HEK293 (cell line): ENCODE results near the gene CENPT.

Experiments used
- CTCF ChIA-PET: fragments of 350-600 bp; formaldehyde crosslinking; extraction: SDS; loops from one replicate; lab custom pipeline; 2021; ENCODE audit warnings: antibody characterized with exemption; lab: Yijun Ruan, JAX
- POLR2A ChIA-PET: fragments of 300-600 bp; formaldehyde crosslinking; extraction: SDS; loops from one replicate; lab custom pipeline; 2020; ENCODE audit warnings: antibody characterized with exemption, inconsistent platforms; lab: Yijun Ruan, JAX
- H3K27ac ChIP-seq: fragments of 200-500 bp; sonication (Bioruptor generic); 2 replicates; pipeline ENCODE4 v1.5.1; 2014; ENCODE audit warnings: low read depth, low read length, control low read depth, inconsistent platforms; ENCODE audit errors: extremely low read depth
- H3K36me3 ChIP-seq, 2 experiments: fragments of 200-500 bp in 1 of 2; sonication (Bioruptor generic) in 1 of 2; 1 replicate in 1 of 2; 2 replicates in 1 of 2; pipeline ENCODE4 v1.5.1; 2014 to 2017; ENCODE audit warnings: inconsistent platforms in 2 of 2, low read length in 2 of 2; ENCODE audit not compliant: control insufficient read depth in 2 of 2, insufficient read depth in 1 of 2
- H3K4me1 ChIP-seq: fragments of 200-500 bp; sonication (Bioruptor generic); 2 replicates; pipeline ENCODE4 v1.5.1; 2014; ENCODE audit warnings: mild to moderate bottlenecking, low read length, inconsistent platforms; ENCODE audit not compliant: control insufficient read depth, insufficient read depth
- H3K4me3 ChIP-seq: 2 replicates; pipeline ENCODE4 v1.5.1; 2011; ENCODE audit warnings: low read depth, mild to moderate bottlenecking, control low read depth, low read length, moderate library complexity
- H3K9me3 ChIP-seq: fragments of 200-500 bp; sonication (Bioruptor generic); 2 replicates; pipeline ENCODE4 v1.5.1; 2014; ENCODE audit warnings: low read depth, low read length, inconsistent platforms; ENCODE audit not compliant: control insufficient read depth, insufficient read depth
- BCL11B ChIP-seq: fragments of 450-650 bp; formaldehyde crosslinking; IDR thresholded peaks from 2 replicates; pipeline ENCODE4 v1.5.1; 2016; ENCODE audit warnings: low read depth, missing biosample characterization, missing genetic modification characterization
- BCL6B ChIP-seq: fragments of 450-650 bp; formaldehyde crosslinking; IDR thresholded peaks from 2 replicates; pipeline ENCODE4 v1.5.1; 2017; ENCODE audit warnings: missing biosample characterization, missing genetic modification characterization
- CTCF ChIP-seq: fragments of 450-650 bp; formaldehyde crosslinking; IDR thresholded peaks from 2 replicates; pipeline ENCODE4 v1.5.1; 2016; ENCODE audit warnings: missing biosample characterization, missing genetic modification characterization
- HOXC10 ChIP-seq: sonication (generic); formaldehyde crosslinking; IDR thresholded peaks from 2 replicates; pipeline ENCODE4 v1.8.1; 2023; ENCODE audit warnings: mild to moderate bottlenecking, missing genetic modification reagents
- REPIN1 ChIP-seq: fragments of 450-650 bp; formaldehyde crosslinking; IDR thresholded peaks from 2 replicates; pipeline ENCODE4 v1.5.1; 2017; ENCODE audit warnings: missing biosample characterization, missing genetic modification characterization, low read depth
- SP3 ChIP-seq: fragments of 450-650 bp; formaldehyde crosslinking; IDR thresholded peaks from 2 replicates; pipeline ENCODE4 v1.5.1; 2016; ENCODE audit warnings: missing biosample characterization, missing genetic modification characterization
- SP7 ChIP-seq: fragments of 450-650 bp; formaldehyde crosslinking; IDR thresholded peaks from 2 replicates; pipeline ENCODE4 v1.5.1; 2016; ENCODE audit warnings: missing biosample characterization, missing genetic modification characterization
- YY1 ChIP-seq: fragments of 450-650 bp; formaldehyde crosslinking; IDR thresholded peaks from 2 replicates; pipeline ENCODE4 v1.5.1; 2018; ENCODE audit warnings: missing biosample characterization, missing genetic modification characterization
- ZBTB20 ChIP-seq: fragments of 450-650 bp; formaldehyde crosslinking; IDR thresholded peaks from 2 replicates; pipeline ENCODE4 v1.5.1; 2016; ENCODE audit warnings: missing biosample characterization, missing genetic modification characterization
- ZFP37 ChIP-seq: fragments of 450-650 bp; formaldehyde crosslinking; IDR thresholded peaks from 2 replicates; pipeline ENCODE4 v1.5.1; 2016; ENCODE audit warnings: missing biosample characterization, missing genetic modification characterization
- ZIC2 ChIP-seq: fragments of 450-650 bp; formaldehyde crosslinking; IDR thresholded peaks from 2 replicates; pipeline ENCODE4 v1.5.1; 2016; ENCODE audit warnings: missing biosample characterization, missing genetic modification characterization
- ZNF133 ChIP-seq: fragments of 450-650 bp; formaldehyde crosslinking; IDR thresholded peaks from 2 replicates; pipeline ENCODE4 v1.5.1; 2016; ENCODE audit warnings: missing biosample characterization, missing genetic modification characterization
- ZNF138 ChIP-seq: fragments of 450-650 bp; formaldehyde crosslinking; IDR thresholded peaks from 2 replicates; pipeline ENCODE4 v1.5.1; 2016; ENCODE audit warnings: missing biosample characterization, missing genetic modification characterization, borderline replicate concordance
- ZNF169 ChIP-seq: fragments of 450-650 bp; formaldehyde crosslinking; IDR thresholded peaks from 2 replicates; pipeline ENCODE4 v1.5.1; 2016; ENCODE audit warnings: missing biosample characterization, missing genetic modification characterization
- ZNF184 ChIP-seq: fragments of 450-650 bp; IDR thresholded peaks from 2 replicates; pipeline ENCODE4 v1.5.1; 2018; ENCODE audit warnings: missing biosample characterization, mild to moderate bottlenecking, missing genetic modification characterization
- ZNF19 ChIP-seq: fragments of 450-650 bp; formaldehyde crosslinking; IDR thresholded peaks from 2 replicates; pipeline ENCODE4; 2016; ENCODE audit warnings: missing biosample characterization, missing genetic modification characterization, low read depth
- ZNF2 ChIP-seq: fragments of 450-650 bp; formaldehyde crosslinking; IDR thresholded peaks from 2 replicates; pipeline ENCODE4 v1.5.1; 2016; ENCODE audit warnings: missing biosample characterization, missing genetic modification characterization
- ZNF362 ChIP-seq: fragments of 450-650 bp; formaldehyde crosslinking; IDR thresholded peaks from 2 replicates; pipeline ENCODE4 v1.5.1; 2016; ENCODE audit warnings: missing biosample characterization, missing genetic modification characterization
- ZNF37A ChIP-seq: fragments of 450-650 bp; IDR thresholded peaks from 2 replicates; pipeline ENCODE4 v1.5.1; 2018; ENCODE audit warnings: missing biosample characterization, missing genetic modification characterization
- ZNF518A ChIP-seq: fragments of 450-650 bp; formaldehyde crosslinking; conservative IDR thresholded peaks from 2 replicates; pipeline ENCODE4 v1.5.1; 2016; ENCODE audit warnings: low read depth, missing biosample characterization, missing genetic modification characterization
- ZNF596 ChIP-seq: fragments of 450-650 bp; IDR thresholded peaks from 2 replicates; pipeline ENCODE4 v1.5.0; 2018; ENCODE audit warnings: missing biosample characterization, mild to moderate bottlenecking, missing genetic modification characterization, moderate library complexity
- ZNF610 ChIP-seq: fragments of 450-650 bp; formaldehyde crosslinking; IDR thresholded peaks from 2 replicates; pipeline ENCODE4 v1.5.1; 2016; ENCODE audit warnings: missing biosample characterization, missing genetic modification characterization, borderline replicate concordance
- ZNF624 ChIP-seq: fragments of 450-650 bp; formaldehyde crosslinking; IDR thresholded peaks from 2 replicates; pipeline ENCODE4 v1.5.1; 2017; ENCODE audit warnings: missing biosample characterization, missing genetic modification characterization
- ZNF747 ChIP-seq: fragments of 450-650 bp; formaldehyde crosslinking; IDR thresholded peaks from 2 replicates; pipeline ENCODE4 v1.5.1; 2016; ENCODE audit warnings: missing biosample characterization, missing genetic modification characterization
- ZNF843 ChIP-seq: fragments of 450-650 bp; formaldehyde crosslinking; IDR thresholded peaks from 2 replicates; pipeline ENCODE4 v1.5.1; 2016; ENCODE audit warnings: missing biosample characterization, missing genetic modification characterization
- TF ChIP-seq, protein P1 (sequence below): IDR thresholded peaks from 2 replicates; pipeline ENCODE4 v1.6.1; 2011; ENCODE audit warnings: mild to moderate bottlenecking, low read depth, low read length, borderline replicate concordance

CENPT gene

DNA sequence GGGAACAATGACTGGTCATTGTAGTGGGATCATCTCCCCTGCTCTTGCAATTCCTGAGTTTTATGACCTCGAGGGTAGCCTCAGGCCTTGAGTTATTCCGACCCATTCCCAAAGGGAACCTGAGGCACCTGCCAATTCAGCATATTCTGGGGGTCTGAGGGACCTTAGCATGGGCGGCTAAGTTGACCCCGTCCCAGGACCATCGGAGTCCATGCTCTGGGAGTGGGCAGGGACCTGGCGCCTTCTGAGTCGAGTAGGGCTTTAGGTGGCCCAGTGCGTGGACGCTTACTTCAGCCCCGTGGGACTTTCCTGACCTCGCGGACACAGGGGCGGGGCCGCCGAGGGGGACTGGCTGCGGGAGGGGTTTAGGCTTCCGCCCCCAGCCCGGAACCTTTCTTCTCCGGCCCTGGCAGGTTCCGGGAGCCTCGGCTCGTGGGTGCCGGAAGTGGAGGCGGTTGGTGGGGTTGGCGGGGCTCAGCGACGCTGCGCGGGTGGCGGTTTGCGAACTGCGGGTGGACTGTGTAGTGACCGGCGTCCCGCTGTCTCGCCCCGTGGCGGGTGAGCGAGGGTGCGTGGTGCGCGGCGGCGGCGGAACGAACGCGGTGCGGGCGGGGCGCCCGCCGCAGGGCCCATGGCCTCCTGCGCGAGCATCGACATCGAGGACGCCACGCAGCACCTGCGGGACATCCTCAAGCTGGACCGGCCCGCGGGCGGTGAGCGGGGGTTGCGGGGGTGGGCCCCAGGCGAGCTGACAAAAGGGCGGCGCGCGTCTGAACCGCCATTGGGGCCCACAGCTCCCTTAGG lies 25.3 kb upstream of the CENPT start, which contains the start of gene EDC4:
TSS of gene EDC4 (plus strand) at position 422 of the 804 bp plus-strand sequence. CDS start at position 632, 210 bp downstream.
- POLR2A ChIA-PET: interaction anchor here (0.6 to 1.7 kb wide), 12 partner anchors 11 to 311 kb away, joined by 3 to 8 read pairs (median 4); partner anchors contain the start of genes CTCF, GFOD2, NRN1L and NUTF2
- no peaks in the 10 kb centered on the region for H3K9me3 ChIP-seq
- peaks cover 6 to 78% of the 10 kb centered on the region in 2 experiments for H3K36me3 ChIP-seq
- CTCF ChIA-PET: interaction anchor here (0.6 to 1.9 kb wide), 7 partner anchors 11 to 63 kb away, joined by 3 to 13 read pairs (median 4); partner anchors contain the start of gene NRN1L
- peak within 1 kb of the TSS; percentile 63; the same call in 1 of the 2 replicates for H3K27ac ChIP-seq
- H3K4me3 ChIP-seq: peak within 1 kb of the TSS; percentile 79
- no peaks in the 10 kb centered on the region for H3K4me1 ChIP-seq
- TF ChIP-seq REPIN1 (tag by site-specific recombination) (0 out of 2 replicates have a peak, but pooled peaks have one; percentile 75), ZNF138 (tag by site-specific recombination) (no peak), BCL11B (tag by site-specific recombination) (peak; percentile 59; the same call in 1 of the 2 replicates), ZFP37 (tag by site-specific recombination) (0 out of 2 replicates have a peak, but pooled peaks have one; percentile 81), ZIC2 (tag by site-specific recombination) (peak; percentile 74), ZNF184 (tag by site-specific recombination) (peak; percentile 62; the same call in 1 of the 2 replicates), ZNF843 (tag by site-specific recombination) (peak; percentile 80), ZNF747 (tag by site-specific recombination) (no peak), HOXC10 (0 out of 2 replicates have a peak, but pooled peaks have one; percentile 74), SP3 (tag by site-specific recombination) (peak; percentile 86), SP7 (tag by site-specific recombination) (peak; percentile 84), ZNF624 (tag by site-specific recombination) (no peak), ZNF610 (tag by site-specific recombination) (no peak), ZNF37A (no peak), ZNF596 (tag by site-specific recombination) (0 out of 2 replicates have a peak, but pooled peaks have one; percentile 15), ZNF362 (tag by site-specific recombination) (no peak), ZNF169 (tag by site-specific recombination) (no peak), YY1 (tag by site-specific recombination) (no peak; the same call in 1 of the 2 replicates), ZNF19 (no peak), ZBTB20 (tag by site-specific recombination) (peak; percentile 60; the same call in 1 of the 2 replicates), ZNF2 (tag by site-specific recombination) (peak; percentile 79; the same call in 1 of the 2 replicates), CTCF (peak; percentile 6; the same call in 1 of the 2 replicates), ZNF518A (tag by site-specific recombination) (peak; percentile 51; the same call in 1 of the 2 replicates), ZNF133 (tag by site-specific recombination) (no peak), BCL6B (tag by site-specific recombination) (no peak)
- TF ChIP-seq, protein P1, sequence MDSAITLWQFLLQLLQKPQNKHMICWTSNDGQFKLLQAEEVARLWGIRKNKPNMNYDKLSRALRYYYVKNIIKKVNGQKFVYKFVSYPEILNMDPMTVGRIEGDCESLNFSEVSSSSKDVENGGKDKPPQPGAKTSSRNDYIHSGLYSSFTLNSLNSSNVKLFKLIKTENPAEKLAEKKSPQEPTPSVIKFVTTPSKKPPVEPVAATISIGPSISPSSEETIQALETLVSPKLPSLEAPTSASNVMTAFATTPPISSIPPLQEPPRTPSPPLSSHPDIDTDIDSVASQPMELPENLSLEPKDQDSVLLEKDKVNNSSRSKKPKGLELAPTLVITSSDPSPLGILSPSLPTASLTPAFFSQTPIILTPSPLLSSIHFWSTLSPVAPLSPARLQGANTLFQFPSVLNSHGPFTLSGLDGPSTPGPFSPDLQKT: no peak
